NCI-H146 treated with DMSO at 0.1 percent for 48 hours (cell line): ENCODE data around the gene IMPDH2.
"Not testable (repeated sequence)": the region's sequence is repeated elsewhere in the genome, so short reads cannot be mapped to it uniquely, and the experiment has no call there.

Experiments
- DNase-seq: peaks from one replicate; lab custom pipeline; 2025; ENCODE audit not compliant: unreplicated experiment; lab: John Stamatoyannopoulos, UW

The IMPDH2 gene

DNA sequence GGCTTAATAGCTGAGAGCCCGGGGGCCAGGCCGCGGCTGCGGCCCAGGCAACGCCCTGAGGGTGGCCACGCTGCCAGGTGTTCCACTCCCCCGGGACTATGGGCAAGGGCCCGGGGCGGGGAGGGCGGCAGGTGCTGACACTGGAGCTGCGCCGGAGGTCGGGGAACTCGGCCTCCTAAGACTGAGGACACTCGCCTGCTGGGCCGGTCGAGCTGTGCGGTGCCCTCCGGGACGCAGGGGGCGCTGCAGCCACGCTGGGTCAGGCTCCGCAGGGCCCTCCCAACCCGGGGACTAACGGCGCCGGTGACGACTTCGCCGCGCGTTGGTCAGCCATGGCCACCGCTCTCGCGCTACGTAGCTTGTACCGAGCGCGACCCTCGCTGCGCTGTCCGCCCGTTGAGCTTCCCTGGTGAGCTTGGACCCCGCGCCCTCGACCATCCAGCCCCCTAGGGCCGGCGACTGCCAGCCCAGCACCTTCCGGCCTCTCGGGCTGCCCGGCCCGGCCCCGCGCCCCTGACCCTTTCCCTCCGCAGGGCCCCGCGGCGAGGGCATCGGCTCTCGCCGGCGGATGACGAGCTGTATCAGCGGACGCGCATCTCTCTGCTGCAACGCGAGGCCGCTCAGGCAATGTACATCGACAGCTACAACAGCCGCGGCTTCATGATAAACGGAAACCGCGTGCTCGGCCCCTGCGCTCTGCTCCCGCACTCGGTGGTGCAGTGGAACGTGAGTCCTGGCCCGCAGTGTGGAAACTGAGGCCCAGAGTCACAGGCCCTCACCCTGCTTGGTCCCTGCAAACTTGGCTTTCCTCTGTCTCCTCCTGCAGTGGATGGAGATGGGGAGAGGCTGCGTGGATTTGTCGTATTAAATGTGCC, 7.1 kb downstream of the IMPDH2 start, which contains the start of gene NDUFAF3:
Gene NDUFAF3 (plus strand): TSS at position 309 of the 875 bp plus-strand sequence. CDS start 24 bp downstream, at position 333.
- peak; percentile 85 for DNase-seq

DNA sequence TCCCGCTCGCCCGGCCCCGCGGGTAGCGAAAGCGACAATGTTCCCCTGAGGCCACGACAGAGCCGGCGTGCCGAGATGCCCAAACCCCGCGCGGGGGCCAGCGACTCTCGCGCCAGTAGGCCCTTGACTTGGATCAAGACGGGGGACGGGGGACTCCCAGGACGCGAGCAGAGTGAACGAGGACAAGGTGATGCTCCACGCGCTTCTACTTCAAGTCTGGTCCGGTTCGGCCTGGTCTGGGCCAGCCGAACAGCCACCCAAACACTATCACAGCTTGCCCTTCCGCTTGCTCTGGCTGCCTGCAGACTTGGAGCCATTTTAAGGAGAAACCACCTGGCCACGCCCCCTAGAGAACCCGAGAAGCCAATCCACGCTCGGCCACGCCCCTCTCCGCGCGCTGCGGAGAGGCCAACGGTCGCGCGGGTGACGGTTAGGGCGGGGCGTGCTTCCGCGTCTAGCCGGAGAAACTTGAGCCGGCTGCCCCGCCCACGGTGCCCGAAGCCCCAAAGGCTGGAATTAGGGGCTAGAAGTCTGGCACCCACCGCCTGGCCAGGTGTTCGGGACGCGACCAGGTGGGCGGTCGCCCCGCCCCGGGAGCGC, 7.9 kb downstream of the IMPDH2 start:
- DNase-seq = peak; percentile 88

DNA sequence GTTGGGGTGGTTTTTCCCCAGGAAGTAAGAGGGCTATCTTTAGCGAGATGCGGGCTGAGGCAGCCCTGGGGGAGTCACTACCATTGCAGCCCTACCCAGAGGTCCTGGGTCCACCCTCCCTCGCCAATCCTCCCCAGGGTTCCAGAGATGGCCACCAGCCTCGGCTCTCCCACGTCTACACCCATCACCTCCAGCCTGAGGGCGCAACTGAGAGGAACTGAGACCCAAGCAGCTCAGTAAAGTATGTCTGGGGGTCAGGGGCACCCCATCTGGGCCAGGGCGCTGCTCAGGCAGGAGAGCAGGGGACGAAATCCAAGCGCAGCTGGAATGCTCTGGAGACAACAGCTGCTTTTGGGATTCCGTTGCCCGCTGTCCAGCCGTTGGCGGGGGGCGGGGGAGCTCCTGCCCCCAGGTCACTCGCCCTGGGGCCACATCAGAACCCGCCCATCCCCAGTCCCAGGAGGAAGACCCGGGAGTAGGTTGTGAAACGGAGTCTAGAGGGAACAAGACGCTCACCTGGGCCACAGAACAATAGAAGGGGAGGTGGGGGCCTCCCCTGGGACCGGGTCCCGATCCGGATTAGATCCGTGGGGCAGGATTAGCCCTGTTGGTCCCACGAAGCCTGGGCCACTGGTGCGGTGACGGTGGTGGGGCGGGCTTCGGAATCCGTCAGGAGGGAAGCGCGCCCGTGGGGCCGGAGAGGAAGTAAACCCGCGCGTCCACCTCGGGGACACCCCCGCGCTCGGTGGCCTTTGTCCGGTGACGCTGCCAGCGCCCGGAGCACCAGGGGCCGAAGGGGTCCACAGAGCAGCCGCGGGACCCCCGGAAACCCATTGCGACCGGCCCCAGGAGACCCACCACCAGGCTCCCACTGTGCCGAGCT, 8.6 kb downstream of the IMPDH2 start:
- DNase-seq = no peak

DNA sequence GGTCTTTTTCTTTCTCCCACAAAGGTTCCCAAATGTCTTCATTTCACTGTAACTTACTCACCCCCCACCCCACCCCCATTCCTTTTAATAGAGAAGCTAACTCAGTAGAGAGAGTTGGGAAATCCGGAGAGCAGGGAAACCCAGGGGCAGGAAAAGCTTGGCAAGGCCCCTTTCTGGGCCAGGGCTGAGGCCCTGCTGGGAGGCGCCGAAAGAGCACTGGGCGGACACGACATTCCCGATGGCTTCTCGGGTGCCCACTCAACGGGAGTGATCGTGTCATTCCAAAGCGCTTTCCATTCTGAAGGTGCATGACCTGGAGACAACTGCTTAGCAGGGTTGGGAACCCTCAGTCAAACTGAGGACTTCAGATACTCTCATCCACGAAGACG, 9.3 kb downstream of the IMPDH2 start:
- DNase-seq = no peak

DNA sequence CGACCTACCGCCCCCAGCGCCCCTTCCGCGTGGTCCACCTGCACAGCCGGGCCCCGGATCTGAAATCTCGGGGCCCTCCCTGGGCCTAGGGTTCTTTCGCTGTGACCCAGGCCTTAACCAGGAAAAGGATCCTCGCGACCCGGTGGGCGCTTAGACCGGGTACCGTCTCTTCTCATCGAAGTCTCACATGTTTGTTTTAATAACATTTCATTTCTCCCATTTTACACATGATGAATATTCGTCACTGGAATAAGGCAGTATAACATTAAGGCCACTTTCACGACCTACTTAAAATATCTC, 10.5 kb downstream of the IMPDH2 start:
- no peak for DNase-seq

DNA sequence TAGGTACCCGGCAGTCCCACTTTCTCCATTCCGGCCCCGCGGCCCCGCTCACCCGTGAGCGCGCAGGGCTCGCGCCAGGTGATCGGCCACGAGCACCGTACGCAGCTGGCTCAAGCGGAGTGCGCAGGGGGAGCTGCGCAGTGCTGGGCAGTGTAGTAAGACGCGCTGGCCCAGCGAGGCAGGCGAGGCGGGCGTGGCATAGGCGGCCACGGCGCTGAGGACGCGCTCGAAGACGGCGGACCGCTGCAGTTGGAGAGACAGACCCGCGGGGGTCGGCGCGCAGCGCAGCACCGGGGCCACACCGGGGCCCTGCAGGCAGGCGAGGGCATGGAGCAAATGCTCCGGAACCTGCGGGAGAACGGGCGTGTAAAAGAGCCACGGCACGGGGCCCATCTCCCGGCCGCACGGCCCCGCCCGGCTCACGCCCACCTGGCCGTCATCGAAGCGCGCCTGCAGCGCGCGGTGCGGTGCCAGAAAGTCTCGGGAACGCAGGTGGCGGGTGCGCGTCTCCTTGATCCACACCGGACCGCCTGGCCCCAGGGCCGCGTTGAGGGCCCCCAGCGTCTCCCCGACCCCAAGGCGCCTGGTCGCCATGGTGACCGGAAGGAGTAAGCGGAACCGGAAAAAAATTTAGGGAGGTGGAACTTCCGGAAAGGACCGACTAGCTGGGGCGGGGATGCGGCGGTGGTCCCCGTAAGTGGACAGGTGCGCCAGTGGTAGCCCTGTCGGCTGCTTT, 11.1 kb downstream of the IMPDH2 start, which contains the start of gene DALRD3:
Gene DALRD3 (minus strand): TSS at position 610 of the 736 bp plus-strand sequence. CDS start 16 bp downstream, at position 594.
- DNase-seq = peak; percentile 49

DNA sequence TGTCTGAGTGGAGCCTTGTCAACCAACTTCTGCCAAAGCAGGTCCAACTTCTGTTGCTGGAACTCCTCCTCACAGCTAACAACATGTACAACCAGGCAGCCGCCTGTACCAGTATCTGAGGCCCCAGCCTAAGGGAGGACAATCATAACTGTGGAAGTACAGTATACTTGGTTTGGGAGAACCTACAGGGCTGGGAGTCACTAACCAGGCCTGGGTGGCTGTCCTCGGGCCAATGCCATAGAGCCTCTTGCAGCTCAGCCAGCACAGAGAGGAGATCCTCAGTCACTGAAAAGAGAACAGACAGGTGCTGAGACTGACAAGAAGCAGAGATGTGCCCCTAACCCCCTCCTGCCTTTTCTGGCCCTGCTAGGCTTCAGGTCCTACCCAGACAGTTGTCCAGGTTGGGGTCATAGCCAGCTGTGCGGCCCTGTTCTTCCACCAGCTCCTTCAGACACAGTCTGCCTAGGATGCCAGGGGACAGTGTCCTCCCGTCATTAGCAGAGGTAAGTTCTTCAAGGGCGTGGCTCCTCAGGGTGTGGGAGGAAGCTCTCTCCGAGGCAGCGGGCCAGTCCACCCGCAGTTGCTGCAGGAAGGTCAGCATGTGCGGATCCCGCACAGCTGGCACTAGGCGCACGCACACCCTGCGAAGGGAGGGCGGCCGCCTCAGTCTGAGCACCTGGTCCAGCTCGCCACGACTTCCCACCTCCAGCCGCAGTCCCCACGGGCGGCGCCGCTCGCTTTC, 11.8 kb downstream of the IMPDH2 start:
- DNase-seq = no peak

DNA sequence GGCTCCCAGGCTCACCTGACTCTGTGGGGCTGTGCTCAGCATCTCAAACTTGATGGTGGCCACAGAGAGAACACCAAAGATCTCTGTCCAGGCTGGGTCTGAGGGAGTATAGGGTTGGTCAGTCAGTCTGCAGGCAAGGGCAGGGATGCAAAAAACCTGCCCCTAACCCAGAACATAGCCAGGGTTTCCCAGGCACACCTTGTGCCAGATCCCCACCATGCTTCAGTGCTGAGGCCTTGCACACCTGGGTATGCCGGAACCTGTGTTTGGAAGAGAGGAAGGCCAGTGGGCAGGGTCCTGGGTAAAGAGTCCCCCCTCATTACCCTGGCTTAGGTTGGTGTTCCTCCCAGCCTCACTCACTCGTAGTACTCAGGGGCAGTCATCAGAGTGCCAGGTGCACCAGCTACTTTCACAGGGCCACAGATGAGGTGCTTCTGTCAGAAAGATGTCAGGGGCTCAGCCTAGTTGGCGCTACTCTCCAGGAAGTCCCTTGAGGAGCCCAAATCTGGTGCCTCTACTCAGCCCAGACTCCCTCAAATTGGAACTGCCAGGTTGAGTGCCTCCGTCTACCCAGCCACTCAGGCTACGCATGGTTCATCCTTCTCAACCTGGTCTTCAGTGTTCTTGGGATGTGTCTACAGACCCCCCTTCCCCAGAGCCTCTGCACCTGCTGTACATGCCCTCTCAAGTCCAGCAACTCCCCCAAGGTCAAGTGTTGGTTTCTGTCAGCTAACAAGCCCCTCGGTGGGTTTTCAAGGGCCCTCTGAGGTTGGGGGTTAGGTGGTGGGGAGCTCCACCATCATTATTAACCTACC, 12.6 kb downstream of the IMPDH2 start:
- no peak for DNase-seq

DNA sequence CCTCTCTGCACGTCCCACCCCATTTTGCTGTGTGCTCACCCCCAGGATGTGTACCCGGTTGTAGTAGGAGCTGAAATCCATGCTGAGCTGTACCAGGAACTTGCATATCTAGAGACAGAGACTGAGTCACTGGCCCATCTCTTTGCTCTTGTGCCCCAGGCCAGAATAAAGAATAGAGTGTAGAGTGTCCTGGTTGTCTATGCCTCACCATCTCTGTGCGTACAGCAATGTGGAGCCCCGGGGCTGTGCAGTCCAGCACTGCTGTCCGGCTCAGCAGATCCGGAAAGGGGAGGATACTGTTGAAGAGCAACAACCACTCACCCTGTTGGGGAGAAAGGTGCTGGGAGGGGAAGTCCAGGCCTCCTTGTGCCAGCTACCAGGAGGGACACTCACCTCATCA, 13.4 kb downstream of the IMPDH2 start:
- DNase-seq = no peak

DNA sequence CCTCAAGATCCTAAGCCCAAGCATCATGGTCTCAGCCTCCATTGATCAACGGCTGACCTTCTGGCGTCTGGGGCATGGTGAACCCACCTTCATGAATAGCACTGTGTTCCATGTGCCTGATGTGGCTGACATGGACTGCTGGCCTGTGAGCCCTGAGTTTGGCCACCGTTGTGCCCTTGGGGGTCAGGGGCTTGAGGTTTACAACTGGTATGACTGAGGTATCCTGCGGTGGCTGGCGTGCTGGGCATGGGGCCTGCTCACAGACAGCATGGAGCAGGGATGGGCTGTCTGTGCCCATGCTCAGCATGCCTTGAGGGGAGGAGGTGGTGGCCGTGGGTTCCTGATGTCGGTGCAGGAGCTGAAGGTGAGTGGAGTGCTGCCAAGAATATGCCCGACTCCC, 14.1 kb downstream of the IMPDH2 start:
- DNase-seq = no peak

DNA sequence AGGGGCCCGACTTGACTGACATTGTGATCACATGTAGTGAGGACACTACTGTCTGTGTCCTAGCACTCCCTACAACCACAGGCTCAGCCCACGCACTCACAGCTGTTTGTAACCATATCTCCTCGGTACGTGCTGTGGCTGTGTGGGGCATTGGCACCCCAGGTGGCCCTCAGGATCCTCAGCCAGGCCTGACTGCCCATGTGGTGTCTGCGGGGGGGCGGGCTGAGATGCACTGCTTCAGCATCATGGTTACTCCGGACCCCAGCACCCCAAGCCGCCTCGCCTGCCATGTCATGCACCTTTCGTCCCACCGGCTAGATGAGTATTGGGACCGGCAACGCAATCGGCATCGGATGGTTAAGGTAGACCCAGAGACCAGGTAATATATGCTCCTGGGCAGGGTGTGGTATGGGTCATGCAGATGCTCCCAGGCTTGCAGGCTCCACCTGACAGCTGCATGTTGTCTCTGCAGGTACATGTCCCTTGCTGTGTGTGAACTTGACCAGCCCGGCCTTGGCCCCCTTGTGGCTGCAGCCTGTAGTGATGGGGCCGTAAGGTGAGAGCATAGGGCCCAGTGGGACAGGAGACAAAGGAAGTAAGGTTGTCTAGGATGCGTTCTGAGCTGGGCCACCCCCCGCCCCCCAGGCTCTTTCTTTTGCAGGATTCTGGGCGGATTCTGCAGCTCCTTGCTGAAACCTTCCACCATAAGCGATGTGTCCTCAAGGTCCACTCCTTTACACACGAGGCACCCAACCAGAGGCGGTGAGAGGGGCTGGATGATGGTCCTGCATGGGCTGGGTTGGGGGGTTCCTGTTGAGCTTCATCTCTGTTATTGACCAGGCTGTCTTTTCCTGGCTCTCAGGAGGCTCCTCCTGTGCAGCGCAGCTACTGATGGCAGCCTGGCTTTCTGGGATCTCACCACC, 15.2 kb downstream of the IMPDH2 start:
- no peak for DNase-seq

DNA sequence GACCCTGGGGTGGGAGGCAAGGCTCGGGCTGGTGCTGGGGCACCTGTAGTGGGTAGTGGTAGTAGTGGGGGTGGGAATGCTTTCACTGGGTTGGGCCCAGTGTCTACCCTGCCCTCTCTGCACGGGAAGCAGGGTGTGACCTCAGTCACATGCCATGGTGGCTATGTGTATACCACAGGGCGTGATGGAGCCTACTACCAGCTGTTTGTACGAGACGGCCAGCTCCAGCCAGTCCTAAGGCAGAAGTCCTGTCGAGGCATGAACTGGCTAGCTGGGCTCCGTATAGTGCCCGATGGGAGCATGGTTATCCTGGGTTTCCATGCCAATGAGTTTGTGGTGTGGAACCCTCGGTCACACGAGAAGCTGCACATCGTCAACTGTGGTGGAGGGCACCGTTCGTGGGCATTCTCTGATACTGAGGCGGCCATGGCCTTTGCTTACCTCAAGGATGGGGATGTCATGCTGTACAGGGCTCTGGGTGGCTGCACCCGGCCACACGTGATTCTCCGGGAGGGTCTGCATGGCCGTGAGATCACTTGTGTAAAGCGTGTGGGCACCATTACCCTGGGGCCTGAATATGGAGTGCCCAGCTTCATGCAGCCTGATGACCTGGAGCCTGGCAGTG, 16.0 kb downstream of the IMPDH2 start:
- no peak for DNase-seq

DNA sequence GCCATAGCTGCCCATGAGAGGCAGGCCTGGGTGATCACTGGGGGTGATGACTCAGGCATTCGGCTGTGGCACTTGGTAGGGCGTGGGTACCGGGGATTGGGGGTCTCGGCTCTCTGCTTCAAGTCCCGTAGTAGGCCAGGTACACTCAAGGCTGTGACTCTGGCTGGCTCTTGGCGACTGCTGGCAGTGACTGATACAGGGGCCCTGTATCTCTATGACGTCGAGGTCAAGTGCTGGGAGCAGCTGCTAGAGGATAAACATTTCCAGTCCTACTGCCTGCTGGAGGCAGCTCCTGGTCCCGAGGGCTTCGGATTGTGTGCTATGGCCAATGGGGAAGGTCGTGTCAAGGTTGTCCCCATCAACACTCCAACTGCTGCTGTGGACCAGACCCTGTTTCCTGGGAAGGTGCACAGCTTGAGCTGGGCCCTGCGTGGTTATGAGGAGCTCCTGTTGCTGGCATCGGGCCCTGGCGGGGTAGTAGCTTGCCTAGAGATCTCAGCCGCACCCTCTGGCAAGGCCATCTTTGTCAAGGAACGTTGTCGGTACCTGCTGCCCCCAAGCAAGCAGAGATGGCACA, 16.7 kb downstream of the IMPDH2 start:
- DNase-seq = no peak

DNA sequence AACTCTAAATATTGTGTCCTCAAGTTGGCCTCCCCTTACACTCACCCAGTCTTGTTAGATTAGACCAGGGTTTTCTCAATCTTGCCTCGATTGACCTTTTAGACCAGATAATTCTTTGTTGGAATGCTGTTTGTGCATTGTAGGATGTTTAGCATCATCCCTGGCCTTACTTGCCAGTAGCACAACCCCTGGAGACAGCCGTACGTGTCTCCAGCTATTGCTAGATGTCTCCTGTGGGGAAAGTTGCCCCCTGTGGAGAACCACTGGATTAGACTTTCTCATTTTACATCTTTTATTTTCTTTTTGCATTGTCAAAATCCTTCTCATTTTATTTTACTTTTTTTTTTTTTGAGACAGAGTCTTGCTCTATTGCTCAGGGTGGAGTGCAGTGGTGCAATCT, 19.8 kb downstream of the IMPDH2 start:
- DNase-seq = no peak

DNA sequence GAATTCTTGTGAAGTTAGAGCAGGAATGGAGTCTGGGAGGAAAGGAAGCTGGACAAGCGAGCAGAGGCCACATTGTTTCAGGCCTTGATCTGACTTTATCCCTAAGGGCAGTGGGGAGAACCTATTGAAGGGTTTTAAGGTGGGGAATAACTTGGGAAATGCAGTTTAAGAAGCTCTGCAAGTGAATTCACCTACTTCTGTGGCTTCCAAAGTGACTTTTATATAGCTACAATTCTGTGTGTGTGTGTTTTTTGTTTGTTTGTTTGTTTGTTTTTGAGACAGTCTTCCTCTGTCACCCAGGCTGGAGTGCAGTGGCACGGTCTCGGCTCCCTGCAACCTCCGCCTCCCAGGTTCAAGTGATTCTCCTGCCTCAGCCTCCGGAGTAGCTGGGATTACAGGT, 20.6 kb downstream of the IMPDH2 start:
- not testable (repeated sequence) for DNase-seq

DNA sequence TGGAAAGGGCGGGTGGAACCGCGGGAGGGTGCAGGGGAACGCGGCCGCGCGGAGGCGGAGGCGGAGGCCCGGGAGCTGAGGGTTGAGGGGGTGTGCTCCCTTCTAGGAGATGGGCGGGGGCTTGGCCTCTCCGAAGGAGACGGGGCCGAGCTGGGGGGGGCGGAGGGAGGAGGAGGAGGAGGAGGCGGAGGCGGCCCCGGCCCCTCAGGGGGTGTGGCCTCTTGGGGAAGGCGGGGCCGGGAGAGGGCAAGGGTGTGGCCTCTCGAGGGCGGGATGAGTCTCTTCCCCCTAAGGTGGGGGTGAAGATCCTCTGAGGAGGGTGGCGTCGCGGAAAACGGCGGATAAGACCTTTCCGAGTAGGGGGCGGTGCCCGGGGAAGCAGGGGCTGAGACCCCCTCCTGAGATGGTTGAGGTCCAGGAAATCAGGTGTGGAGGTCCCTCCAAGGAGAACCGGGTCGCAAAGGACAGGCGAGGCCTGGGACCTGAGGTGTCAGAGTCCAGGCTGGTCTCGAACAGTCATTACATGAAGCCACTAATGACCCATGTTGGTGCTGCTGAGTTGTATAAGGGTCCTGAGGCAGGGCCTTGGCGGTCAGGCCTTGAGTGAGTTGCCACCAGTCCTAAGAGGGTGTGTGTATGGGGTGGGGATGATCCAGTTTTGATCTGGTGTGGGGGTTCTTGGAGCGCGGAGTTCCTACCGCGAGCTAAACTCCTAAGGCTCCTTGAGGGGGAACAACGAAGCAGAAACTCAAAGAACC, 21.2 kb downstream of the IMPDH2 start:
- DNase-seq = peak; percentile 26
